ENCODE measurements around the gene MET.
"Not testable (repeated sequence)": the region's sequence is repeated elsewhere in the genome, so short reads cannot be mapped to it uniquely, and the experiment has no call there.

The MET gene

GRCh38 chr7:116728413-116728812, 56.4 kb downstream of the MET start:
- no peak for DNase-seq (ENCODE audit: low spot score)

- no peak for DNase-seq (ENCODE audit: low spot score)
Observed at GRCh38 chr7:116730097-116731022, 58.4 kb downstream of the MET start.

- DNase-seq (ENCODE audit: low spot score) = no peak
Observed at GRCh38 chr7:116731023-116731395, 59.0 kb downstream of the MET start.

GRCh38 chr7:116731445-116732335, 59.7 kb downstream of the MET start:
- no peak for DNase-seq (ENCODE audit: low spot score)

- DNase-seq (ENCODE audit: low spot score) = no peak
Observed at GRCh38 chr7:116732788-116733694, 61.0 kb downstream of the MET start.

- DNase-seq (ENCODE audit: low spot score) = no peak
Observed at GRCh38 chr7:116733924-116734580, 62.1 kb downstream of the MET start.

- no peak for DNase-seq (ENCODE audit: low spot score)
Observed at GRCh38 chr7:116734710-116735109, 62.7 kb downstream of the MET start.

- DNase-seq (ENCODE audit: low spot score) = no peak
Observed at GRCh38 chr7:116736927-116737715, 65.1 kb downstream of the MET start.

- DNase-seq (ENCODE audit: low spot score) = no peak
Observed at GRCh38 chr7:116738378-116738777, 66.4 kb downstream of the MET start.

GRCh38 chr7:116739307-116739706, 67.3 kb downstream of the MET start:
- DNase-seq (ENCODE audit: low spot score) = no peak

GRCh38 chr7:116740231-116740630, 68.2 kb downstream of the MET start:
- no peak for DNase-seq (ENCODE audit: low spot score)

GRCh38 chr7:116740755-116741462, 68.9 kb downstream of the MET start:
- no peak for DNase-seq (ENCODE audit: low spot score)

- no peak for DNase-seq (ENCODE audit: low spot score)
Observed at GRCh38 chr7:116741625-116742316, 69.8 kb downstream of the MET start.

GRCh38 chr7:116742641-116743040, 70.6 kb downstream of the MET start:
- DNase-seq (ENCODE audit: low spot score) = no peak

- DNase-seq (ENCODE audit: low spot score) = not testable (repeated sequence)
Observed at GRCh38 chr7:116743835-116744234, 71.8 kb downstream of the MET start.

GRCh38 chr7:116746388-116746787, 74.4 kb downstream of the MET start:
- DNase-seq (ENCODE audit: low spot score) = not testable (repeated sequence)

GRCh38 chr7:116751070-116751469, 79.1 kb downstream of the MET start:
- DNase-seq (ENCODE audit: low spot score) = not testable (repeated sequence)

GRCh38 chr7:116752305-116753074, 80.5 kb downstream of the MET start:
- DNase-seq (ENCODE audit: low spot score) = no peak

Measured in AG08396 (cell line).